22Rv1 (cell line): ENCODE data around the gene AKT3.

ENCODE experiments used
- H3K27ac ChIP-seq: fragments of 450-650 bp; 2 replicates; pipeline ENCODE4 v1.5.1; 2017
- ZFX ChIP-seq: fragments of 450-650 bp; IDR thresholded peaks from 2 replicates; pipeline ENCODE4 v1.6.1; 2017; ENCODE audit warnings: antibody characterized with exemption, borderline replicate concordance
- TF ChIP-seq, protein P1 (sequence below): fragments of 450-650 bp; IDR thresholded peaks from 2 replicates; pipeline ENCODE4 v1.5.1; 2017; ENCODE audit warnings: mild to moderate bottlenecking

Gene AKT3

DNA sequence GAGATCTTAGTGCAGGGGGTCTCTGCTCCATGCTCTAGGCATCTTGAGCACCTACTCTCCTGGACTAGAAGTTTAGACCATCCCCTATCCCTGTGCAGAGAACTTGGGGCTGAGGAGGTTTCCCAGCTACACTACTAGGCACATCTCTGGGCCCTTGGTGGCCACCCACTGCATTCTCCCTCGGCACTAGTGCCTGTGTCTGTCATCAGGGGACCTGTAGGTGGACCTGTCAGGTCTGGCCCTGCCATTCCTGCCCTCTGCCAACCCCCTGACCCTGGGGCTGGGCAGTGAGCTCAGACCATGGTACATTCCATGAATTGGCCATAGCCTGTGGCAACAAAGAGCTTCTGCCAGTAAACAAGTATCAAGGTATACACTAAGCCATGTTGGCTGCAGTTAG lies 269.1 kb downstream of the AKT3 start:
- no peak for TF ChIP-seq ZFX
- TF ChIP-seq, protein P1, sequence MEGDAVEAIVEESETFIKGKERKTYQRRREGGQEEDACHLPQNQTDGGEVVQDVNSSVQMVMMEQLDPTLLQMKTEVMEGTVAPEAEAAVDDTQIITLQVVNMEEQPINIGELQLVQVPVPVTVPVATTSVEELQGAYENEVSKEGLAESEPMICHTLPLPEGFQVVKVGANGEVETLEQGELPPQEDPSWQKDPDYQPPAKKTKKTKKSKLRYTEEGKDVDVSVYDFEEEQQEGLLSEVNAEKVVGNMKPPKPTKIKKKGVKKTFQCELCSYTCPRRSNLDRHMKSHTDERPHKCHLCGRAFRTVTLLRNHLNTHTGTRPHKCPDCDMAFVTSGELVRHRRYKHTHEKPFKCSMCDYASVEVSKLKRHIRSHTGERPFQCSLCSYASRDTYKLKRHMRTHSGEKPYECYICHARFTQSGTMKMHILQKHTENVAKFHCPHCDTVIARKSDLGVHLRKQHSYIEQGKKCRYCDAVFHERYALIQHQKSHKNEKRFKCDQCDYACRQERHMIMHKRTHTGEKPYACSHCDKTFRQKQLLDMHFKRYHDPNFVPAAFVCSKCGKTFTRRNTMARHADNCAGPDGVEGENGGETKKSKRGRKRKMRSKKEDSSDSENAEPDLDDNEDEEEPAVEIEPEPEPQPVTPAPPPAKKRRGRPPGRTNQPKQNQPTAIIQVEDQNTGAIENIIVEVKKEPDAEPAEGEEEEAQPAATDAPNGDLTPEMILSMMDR = no peak
- H3K27ac ChIP-seq = no peak overlapping the region

DNA sequence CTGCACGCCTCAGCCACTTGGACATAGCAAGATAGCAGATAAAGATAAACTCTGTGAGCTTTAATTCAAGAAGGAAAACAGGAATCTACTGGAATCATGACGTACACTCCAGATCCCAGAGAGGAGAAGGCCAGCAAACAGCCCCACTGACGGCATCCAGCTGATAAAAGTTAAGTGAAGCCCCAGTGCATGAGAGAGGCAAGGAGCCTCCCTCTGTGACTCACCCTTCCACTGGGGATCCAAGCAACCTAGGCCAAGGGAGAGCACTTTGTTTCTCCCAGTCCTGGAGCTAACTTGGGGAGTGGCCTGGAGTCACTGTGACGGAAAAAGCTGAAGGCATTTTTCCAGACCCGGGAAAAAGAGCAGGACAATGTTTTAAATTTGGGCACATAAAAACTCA lies 270.0 kb downstream of the AKT3 start:
- H3K27ac ChIP-seq = no peak overlapping the region
- no peak for TF ChIP-seq ZFX
- TF ChIP-seq, protein P1 = no peak

DNA sequence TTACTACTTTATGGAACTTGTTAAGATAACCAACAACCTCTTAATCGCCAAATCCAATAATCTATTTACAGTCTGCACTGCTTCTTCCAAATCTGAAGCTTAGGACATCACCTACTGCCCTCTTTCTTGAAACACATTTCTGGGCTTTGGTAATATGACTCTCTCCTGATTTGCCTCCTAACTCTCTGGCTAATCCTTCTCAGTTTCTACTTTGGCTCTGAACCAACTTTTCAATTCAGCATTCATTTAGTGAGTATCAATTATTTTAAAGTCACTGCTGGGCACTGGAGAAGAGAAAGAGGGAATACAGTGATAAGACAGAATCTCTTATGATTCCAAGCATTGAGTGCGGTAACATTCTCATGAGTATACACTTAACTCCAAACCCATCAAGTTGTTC lies 275.0 kb downstream of the AKT3 start:
- no peak overlapping the region for H3K27ac ChIP-seq
- TF ChIP-seq, protein P1 = no peak
- no peak for TF ChIP-seq ZFX

DNA sequence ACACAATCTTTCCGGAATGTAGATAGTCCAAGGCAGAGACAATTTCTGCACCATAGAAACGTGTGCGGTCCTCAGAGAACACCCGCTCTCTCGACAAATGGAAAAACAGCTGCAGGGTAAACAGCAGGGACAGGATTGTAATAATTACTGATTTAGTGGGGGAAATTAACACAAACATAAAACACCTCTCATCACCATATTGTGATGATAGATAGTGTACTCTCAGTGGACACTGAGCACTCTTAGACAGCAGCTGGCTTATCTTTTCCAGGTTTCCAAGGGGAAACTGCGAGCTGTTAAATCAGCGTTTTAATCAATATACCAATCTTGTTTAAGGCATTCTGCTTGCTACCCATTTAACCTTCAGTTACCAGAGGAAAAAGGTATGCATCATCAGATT lies 277.1 kb downstream of the AKT3 start:
- TF ChIP-seq ZFX = no peak
- TF ChIP-seq, protein P1 = no peak
- no peak overlapping the region for H3K27ac ChIP-seq

DNA sequence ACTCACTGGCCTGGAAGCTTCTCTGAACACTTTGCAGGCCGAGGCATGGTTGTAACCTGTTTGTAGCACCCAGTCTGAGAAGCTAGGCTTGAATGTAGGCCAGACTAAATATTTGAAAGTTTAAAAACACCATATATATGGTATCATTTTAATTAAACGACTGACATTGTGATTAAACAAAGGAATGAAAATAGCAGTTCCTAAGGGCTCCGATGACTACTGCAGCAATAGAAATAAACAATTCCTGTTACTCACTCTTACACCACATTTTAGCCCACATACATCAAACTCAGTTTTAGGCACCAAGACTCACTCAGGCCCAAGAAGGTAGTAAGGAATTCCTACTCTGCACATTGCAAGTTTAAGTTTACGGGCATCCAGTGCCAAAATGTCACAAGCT lies 281.2 kb downstream of the AKT3 start:
- no peak overlapping the region for H3K27ac ChIP-seq
- TF ChIP-seq, protein P1 = no peak
- TF ChIP-seq ZFX = no peak

DNA sequence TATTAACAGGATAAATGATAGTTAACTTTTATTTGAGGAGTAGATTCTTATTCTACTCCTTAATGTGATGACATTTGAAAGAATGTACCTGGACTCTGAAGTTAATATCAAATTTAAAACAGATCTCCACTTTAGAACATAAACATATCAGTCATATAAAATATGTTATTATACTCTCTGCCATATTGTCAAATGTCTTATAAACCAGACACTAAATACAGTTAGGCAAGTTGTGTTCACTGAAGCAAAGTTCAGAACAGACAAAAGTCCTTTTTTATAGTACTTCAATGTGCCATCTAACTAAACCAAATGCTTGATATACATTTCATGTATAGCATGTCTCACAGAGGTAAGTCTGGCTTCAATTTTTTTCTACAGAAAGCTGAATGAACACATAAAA lies 285.2 kb downstream of the AKT3 start:
- no peak overlapping the region for H3K27ac ChIP-seq
- no peak for TF ChIP-seq ZFX
- TF ChIP-seq, protein P1 = no peak

DNA sequence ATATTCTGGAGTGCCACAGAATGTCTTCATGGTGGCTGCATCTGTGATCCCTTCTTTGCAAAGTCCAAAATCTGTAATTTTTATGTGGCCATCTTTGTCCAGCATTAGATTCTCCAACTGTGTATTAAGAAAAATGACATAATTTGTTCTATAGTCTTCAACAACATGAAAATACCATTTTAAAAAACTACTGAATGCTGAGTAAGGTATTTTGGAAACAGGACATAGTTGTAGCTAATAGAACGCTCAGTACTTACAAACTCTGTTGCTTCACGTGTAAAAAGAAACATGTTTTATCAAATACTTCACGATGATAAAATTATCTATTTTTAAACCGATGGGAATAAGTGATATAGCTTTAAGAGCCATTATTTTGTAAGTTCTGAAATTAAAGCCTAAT lies 286.3 kb downstream of the AKT3 start:
- H3K27ac ChIP-seq = no peak overlapping the region
- TF ChIP-seq, protein P1 = no peak
- no peak for TF ChIP-seq ZFX
